SHP77 (cell line): ENCODE measurements around the gene PLB1.
"Not testable (repeated sequence)": the region's sequence is repeated elsewhere in the genome, so short reads cannot be mapped to it uniquely, and the experiment has no call there.

Experiments used
- DNase-seq, 2 experiments: peaks; one replicate each; lab custom pipeline; 2025; lab: John Stamatoyannopoulos, UW

The PLB1 gene

DNA sequence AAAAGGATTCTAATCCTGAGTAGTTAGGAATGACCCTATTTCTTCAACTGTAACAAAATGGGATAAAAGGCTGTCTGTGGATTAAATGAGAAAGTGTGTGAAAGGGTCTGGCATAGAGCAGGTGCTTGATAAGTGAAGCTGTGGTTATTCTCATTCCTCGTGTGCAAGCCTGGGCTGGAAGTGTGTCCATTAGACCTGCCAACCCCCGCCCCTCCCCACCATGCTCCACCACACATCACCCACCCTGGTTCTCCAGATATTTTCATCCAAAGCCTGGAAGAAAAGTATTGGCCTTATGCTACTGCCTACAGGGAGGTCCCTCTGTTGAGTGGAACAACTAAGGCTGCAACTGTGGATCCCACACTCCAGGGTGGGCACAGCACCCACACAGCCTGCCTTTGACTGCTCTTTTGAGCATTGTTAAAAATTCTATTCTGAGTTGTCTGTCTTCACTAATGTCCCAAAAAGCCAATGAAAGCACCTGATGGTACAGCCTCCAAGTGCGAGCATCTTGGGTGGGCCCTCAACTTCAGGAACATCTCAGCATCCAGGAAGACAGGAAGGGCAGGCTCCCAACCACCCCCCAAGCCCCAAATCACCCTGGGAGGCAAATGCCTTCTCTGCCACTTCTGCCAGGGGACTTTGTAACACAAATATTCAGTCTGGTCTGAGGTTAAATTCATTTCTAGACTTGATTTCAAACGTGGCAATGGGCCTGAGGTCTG lies 153.0 kb downstream of the PLB1 start:
- no peak for DNase-seq

DNA sequence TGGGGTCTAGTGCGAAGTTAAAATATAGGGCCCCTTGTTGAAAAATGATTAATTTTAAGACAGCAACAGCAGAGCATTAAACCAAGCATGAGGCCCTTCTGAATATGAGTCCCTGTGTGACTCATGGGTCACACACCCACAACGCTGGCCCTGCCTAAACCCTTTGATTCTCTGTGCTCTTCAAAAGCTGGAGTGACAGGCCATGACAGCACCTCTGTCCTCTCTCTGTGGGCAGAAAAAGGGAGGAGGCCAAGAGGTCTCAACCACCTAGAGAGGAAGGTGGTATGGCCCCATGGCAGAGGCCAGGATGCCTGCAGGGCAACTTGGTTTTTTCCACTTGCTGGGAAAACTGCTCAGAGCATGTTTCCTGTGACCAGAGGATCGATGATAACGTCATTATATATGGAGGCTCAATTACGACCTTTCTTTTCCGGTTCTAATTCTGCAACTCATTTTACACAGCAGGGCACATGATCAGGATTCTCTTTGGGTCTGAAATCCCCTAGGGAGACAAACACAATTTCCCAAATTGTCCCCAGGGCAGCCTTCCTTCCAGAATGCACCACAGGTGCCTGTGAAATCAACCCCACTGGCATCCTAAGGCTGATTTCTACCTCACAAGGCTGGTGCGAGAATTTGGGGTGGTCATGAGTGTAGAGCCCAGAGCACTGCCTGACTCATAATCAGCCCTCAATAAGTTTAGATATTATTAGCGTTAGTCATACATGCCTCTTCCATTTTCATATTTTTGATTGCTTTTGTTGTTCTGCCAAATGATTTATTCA lies 153.8 kb downstream of the PLB1 start:
- DNase-seq: no peak

DNA sequence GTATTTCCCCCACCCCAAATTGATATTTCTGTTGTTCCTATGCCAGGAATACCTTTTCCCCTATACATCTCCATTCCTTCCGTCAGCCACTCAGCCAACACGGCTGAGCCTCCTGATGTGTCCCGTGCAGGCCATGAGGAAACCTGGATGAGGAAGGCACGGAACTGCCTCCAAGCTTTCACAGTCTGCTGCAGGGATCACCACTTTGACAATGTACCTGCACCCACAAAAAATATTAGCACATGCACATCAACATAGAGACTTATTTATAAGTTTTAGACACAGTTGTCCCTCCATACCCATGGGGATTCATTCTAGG lies 154.4 kb downstream of the PLB1 start:
- no peak for DNase-seq

DNA sequence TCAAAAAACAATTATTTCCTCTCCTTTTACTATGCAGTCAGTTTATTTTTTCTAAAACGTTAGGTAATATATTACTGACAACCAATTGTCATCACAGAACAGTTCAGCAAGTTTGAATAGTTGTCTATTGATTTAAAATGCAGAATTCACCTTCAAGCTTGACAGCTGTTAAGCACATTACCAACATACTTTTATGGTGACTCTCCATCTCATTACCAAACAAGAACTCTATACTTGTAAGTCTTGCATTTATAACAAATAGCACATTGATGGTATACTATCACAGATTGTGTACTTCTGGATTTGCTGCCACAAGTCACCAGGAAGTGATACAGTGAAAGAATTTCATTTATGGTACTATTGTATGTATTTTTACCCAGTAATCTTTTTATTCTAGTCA lies 156.4 kb downstream of the PLB1 start:
- no peak for DNase-seq

DNA sequence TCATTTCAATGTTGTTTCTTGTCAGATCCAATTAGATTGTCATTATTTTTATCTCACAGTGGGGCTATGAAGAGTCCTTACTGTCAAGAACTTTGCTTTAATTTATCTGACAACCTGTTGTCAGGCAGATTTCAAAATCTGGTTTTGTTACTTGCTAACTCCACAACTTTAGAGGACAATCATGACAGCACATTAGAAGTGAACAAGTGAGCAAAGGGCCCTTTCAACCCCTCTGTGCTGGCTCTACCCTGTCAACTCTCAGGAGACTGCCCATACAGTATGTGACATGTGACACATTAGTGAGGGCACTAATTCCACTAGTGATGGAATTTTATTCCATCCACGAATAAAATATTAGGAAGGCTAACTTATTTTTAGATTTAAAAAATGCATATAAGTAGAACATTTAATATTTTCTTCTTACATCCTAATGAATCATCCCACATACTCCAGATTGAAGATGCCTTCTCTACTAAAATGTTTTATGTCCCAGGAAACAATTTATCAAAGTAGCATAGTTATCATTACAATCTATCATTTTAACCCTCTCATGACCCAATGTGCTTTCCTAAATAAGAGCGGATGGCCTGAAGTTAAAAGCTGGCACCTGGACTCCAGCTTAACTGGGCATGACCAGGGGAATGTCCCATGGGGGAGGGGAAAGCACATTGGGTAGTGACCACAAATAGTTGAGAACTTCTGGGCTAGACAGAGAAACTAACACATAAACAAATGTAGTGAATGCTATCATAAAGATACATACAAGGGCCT lies 158.2 kb downstream of the PLB1 start:
- no peak for DNase-seq

DNA sequence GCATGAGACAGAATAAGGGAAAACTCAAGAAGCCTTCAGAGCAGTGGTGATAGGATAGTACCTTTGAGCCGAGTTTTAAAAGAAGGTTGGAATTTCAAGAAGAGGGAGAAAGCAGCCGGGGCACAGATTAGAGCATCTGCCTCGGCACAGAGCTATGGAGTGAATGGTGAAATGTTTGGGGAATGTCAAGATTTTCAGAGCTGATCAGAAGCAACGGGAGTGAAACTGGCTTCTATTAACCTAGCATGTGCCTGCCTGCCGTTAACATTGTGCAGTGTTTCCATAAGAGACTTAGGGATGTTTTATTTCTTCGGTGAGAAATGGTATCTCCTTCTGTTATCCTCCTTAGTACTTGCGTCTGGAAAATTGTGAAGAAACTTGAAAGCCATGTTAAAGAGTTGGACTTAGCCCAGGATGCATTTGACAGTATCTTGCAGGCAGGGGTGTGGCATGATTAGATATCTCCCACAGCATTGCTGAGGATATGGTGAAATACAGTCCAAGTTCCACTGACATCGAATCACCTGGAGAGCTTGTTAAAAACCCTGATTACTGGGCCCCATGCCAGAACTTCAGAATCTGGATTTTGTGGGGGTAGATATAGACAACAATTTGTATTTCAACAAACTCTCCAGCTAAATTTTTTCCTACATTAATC lies 158.9 kb downstream of the PLB1 start:
- no peak for DNase-seq

DNA sequence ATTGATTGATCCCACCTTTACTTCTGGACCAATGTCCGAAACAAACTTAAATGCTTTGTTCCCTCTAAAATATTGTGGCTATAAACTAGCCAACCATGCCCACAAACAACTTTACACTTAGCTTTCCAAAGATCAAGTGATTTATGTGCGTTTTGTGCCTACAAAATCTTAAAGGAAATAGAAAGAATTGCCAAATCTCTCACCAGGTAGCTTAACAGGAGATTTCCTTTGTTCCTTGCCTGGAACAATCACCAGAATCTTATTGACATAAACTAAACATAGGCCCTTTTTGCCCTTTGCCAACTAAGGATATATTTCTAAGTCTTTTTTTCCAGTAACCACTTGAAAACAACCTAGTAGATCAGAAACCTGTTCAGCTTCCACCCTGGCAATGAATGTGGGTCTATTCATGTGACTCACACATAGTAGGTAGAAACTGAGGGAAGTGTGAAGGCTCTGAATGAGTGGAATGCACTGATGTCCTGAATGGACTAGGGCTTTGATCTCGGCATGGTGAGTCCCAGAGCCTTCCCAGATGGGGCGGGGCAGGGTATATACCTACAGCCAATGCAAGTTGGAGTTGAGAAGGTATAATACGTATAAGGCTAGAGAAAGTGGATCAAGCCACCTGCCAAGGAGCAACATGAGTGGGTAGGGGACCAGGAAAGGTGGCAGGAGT lies 161.2 kb downstream of the PLB1 start:
- no peak for DNase-seq

DNA sequence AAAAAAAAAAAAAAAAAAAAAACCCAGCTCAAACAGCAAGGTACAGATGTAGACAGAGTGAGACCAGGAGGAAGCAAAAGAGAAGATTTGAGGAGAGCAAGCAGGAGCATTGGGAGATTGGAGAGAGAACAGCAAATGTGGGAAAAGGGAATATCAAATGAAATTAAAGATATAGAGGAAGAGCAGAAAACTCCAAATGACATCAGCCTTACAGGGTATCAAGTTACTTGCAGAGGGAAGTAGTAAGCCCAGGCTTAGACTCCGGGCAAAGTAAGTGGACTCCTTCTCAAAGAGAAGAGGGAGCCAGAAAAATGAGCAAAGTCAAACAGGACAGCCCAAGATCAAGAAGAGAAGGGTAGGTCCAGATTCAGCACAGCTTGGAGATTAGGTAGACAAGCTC lies 162.5 kb downstream of the PLB1 start:
- DNase-seq: no peak

DNA sequence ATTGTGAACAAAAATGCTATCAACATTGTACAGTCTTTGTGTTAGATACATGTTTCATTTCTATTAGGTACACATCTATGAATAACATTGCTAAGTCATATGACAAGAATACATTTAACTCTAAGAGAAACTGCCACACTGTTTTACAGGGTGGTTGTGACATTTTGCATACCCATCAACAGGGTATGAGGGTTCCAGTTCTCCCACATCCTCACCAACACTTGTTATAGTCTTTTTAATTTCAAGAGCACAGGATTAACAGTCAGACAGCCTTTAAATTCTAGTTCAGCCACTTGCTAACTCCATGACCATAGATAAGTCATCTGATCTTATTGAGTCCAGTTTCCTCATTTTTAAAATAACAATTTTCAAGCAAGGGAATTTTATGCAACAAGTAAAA lies 163.3 kb downstream of the PLB1 start:
- no peak for DNase-seq

DNA sequence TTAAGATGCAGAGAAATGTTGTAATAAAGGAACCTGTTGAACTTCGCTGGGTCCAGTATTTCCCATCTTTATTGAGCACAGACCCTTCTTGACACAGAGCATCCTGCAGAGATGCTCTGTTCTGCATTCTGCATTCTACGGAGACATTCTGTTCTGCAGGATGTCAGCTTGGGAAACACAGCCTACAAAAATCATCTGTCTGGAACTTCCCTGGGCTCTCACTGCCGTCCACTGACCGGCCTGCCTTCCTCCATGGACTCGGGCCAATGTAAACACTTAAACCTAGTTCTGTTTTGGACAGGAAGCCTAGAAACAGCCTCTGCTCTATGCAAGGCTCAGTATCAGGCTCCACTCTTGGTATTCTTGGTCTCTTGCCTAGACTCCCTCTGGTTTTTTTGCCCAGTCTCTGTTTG lies 165.7 kb downstream of the PLB1 start:
- DNase-seq: peak; percentile 68 to 70

DNA sequence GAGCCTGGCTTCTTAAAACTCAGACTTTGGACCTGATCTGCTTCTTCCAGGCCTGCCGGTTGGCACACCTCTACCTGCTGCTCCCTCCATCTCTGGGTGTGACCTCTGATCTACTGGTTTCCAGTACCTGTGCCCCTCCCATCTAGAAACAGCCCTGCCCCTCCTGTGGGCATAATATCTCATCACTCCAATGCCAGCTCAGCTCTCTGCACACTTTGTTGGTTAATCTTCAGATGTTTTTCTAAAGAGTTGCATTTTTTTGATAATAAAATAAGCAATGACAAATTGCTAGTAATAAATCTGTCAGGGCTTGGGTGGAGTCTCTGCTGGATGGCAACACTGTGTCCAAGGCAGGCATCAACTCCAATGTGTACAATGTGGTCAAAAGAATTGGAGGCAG lies 166.2 kb downstream of the PLB1 start:
- no peak for DNase-seq

DNA sequence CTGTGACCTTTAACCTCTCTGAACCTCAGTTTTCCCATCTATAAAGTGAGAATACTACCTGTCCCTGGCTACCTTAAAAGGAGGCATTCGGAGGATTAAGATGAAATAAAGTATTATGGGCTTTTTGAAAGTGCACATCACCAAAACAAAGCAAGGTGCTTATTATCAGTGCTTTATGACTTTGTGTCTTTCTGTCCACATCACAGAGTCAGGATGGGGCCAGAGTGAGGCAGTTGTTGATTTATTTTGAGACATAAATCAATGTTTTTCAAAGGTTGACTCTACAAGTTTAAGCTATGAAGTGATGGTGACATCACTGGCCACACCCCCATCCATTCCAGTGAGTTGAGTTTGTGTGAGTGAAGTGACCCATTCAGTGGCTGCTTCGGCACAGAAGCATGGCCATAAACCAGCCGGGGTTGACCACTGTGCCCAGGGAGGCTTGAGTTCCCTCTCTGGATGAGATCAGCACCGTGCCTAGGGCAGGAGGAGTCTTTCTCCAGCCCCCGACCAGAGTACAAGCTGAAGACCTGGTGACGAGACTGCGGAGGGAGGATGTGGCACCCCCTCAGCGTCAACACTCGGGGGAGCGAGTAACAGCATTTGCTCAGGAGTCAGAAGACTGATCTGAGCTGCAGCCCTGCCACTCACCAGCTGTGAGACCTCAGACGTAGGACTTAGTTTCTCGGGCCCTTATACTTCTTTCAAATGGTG lies 166.8 kb downstream of the PLB1 start:
- DNase-seq: peak in 1 of 2 experiments; percentile 33

DNA sequence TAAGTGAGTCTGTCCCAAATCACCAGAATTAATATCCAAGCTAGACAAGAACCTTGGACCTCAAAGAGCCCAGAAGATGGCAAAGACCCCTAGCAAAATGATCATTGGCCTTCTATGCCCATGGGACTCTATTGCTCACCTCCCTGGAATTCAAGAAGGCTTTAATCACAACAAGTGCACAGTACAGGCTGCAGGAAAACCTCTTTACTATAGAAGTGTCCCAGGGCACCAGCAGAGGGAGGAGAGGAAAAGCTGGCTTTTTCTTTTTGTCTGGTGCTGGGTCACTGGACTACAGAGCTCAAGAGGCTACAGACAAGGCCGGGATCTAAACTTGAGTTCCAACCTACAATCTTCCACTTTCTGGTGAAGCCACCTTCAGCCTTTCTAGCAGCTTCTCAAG lies 167.5 kb downstream of the PLB1 start:
- peak in 1 of 2 experiments; percentile 7 for DNase-seq

DNA sequence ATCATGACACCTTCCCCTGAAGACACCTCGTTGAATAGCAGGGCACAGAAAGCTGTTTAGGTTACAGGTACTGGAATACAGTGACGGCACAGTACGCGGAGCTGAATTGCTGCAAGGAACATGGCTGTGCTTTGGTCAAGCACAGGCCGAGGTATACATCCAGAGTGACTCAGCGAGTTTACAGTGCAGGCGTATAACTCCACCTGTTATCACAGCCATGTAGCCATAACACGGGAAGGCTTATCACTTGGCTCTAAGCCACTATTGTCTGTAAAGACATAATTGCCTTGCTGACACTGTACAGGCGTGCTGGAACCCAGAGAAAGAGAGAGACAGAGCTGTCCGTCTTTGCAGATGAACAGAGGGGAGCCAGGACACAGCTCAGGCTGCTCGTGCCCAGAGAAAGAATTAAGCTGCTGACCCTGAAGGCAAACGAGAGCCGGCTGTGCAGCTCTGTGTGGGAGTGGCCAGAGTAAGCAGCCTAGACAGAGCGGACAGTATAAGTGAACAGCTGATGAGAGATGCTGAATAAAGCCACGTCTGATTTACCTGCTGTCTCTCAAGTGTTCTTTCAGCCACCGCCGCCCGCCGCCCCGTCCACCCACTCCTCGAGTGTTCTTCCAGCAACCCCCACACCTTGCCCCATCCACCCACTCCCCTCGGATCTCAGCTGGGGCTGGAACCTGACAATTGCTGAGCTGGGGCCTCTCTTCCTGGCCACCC lies 168.4 kb downstream of the PLB1 start:
- peak; percentile 70 to 73 for DNase-seq

DNA sequence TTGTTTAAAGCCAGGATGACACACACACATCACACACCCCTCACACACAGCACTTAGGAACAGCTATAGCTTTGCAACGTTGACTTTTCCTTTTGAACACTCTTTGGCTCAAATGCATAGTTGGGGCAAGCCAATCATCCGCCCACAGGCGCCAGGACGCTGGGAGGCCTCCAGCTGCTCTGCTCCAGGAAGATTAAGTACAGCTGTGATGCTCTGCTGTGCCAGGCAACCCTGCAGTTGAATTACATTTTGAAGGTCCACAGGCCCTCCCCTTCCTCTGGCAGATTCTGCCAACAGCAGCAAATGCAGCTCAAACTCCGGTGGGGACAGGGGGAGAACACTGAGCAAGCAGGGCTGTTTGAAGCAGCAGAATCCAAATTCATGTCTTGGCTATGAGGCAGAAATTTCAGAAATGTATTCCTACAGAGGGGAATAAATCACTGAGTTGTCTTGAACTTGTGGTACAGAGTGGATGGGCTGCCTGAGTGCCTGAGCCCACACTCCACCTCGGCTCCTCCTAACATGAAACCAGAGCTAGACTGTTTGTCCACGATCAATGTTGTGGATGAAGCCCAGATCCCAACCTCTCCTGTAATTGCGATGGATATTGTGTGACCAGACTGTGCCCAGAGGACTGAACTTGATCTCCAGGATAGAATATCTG lies 169.3 kb downstream of the PLB1 start:
- peak; percentile 45 to 81 for DNase-seq

DNA sequence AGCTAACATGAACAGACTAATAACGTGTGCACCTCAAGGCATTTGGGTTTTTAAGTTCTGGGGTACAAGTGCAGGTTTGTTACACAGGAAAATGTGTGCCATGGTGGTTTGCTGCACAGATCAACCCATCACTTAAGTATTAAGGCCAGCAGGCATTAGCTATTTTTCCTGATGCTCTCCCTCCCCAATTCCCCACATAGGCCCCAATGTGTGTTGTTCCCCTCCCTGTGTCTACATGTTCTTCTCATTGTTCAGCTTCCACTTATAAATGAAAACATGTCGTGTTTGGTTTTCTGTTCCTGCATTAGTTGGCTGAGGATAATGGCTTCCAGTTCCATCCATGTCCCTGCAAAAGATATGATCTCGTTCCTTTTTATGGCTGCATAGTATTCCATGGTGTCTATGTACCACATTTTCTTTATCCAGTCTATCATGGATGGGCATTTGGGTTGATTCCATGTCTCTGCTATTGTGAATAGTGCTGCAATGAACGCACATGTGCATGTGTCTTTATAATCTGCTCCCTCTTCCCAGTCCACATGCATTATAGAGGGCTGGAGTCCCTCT lies 170.0 kb downstream of the PLB1 start:
- DNase-seq: not testable (repeated sequence)

DNA sequence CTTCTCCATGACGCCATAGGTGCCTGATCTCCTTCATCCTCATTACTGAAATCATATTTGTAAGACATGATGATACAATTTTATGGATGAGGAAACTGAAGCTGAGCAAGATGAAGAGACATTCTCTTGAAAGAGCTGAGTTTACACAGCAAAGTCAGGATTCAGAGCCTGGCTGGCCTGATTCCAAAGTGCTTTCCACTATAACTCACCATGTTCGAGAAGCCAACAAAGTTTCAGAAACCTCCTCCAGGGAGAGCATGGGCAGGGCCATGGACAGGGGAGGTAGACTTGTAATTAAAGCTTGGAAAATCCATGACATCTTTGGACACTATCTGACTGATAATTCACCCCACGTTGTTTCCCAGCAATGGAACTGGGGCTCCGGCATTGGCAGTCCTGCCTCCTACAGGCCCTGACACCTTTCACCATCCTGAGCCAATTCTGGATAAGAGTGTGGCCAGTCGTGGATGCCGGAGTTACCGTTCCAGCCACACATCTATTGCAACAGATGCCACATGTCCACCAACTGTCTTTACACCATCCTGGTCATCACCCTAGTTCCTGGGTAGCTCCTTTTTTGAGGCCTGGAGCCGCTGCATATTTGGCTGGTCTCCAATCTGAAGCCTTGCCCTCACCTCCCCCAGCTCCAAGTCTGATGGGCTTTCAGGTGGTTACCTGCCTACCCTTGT lies 170.8 kb downstream of the PLB1 start:
- DNase-seq: no peak

DNA sequence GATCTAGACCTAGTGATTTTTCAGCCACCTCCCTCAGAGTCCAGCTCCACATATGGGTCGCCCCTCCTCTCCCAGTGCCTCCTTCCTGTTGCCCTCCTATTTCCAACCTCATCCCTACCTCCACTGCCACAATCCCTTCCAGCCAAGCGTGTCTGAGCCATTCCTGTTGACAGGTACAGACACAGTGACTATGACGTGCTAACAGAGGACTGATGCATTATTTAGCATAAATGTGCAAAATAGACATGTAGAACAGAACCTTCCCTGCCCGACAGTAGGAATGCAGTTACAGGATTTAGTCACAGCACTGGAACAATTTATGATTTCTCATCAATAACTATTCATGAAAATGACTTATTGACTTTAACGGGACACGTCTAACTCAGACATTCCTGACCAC lies 171.4 kb downstream of the PLB1 start:
- DNase-seq: no peak
